Measurements from ENCODE around the gene SEZ6L2.
"Not testable (repeated sequence)": the region's sequence is repeated elsewhere in the genome, so short reads cannot be mapped to it uniquely, and the experiment has no call there.

The SEZ6L2 gene

DNA sequence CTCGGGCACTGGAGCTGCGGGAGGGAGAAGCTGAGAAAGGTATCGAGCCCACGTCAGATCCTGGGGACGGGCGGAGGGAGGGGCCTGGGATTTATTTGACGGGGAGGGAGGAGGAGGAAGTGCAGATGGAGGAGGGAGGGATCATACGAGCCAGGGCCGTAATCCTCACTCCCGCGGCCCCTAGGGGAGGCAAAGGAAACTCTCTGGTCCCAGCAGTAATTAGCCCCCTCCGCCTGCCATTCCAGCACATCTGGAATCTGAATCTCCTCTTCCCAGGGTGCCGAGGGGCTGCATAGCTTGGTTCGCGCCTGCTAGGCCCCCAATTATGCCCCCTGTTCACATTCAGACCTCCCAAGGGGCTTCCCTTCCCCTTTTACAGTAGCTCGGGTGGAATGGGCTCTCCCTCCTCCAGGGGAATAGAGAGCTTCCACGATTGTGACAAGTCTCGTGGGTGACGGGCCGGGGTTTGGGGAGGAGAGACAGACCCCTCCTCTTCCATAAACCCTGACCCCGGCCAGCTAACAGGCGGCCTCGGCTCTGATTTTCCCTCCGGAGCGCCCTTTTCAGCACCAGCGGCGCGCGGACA, at the start of gene SEZ6L2:
Gene SEZ6L2 (minus strand): TSS at position 35 of the 586 bp plus-strand sequence. CDS start 531 bp downstream, outside the sequence.
- FAIRE-seq (no peak), DNase-seq (ENCODE audit: insufficient read length, low spot score) (peak; percentile 92)

DNA sequence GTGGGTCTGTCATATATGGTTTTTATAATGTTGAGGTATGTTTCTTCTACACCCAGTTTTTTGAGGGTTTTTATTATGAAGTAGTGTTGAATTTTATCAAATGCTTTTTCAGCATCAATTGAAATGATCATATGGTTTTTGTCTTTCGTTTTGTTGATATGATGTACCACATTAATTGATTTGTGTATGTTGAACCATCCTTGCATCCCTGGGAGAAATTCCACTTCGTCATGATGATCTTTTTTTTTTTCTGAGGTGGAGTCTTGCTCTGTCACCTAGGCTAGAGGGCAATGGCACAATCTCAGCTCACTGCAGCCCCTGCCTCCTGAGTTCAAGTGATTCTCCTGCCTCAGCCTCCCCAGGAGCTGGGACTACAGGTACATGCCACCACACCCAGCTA, 48.5 kb upstream of the SEZ6L2 start:
- FAIRE-seq = no peak
- no peak for TF ChIP-seq POLR2A (IDR thresholded peaks at IDR 0.05; ENCODE audit: low read depth, low read length)
- no peak for DNase-seq (ENCODE audit: insufficient read length, low spot score)

More for the DNA sequence above, at the start of gene SEZ6L2:
- no peak for TF ChIP-seq POLR2A (IDR thresholded peaks at IDR 0.05; ENCODE audit: low read depth, low read length)

DNA sequence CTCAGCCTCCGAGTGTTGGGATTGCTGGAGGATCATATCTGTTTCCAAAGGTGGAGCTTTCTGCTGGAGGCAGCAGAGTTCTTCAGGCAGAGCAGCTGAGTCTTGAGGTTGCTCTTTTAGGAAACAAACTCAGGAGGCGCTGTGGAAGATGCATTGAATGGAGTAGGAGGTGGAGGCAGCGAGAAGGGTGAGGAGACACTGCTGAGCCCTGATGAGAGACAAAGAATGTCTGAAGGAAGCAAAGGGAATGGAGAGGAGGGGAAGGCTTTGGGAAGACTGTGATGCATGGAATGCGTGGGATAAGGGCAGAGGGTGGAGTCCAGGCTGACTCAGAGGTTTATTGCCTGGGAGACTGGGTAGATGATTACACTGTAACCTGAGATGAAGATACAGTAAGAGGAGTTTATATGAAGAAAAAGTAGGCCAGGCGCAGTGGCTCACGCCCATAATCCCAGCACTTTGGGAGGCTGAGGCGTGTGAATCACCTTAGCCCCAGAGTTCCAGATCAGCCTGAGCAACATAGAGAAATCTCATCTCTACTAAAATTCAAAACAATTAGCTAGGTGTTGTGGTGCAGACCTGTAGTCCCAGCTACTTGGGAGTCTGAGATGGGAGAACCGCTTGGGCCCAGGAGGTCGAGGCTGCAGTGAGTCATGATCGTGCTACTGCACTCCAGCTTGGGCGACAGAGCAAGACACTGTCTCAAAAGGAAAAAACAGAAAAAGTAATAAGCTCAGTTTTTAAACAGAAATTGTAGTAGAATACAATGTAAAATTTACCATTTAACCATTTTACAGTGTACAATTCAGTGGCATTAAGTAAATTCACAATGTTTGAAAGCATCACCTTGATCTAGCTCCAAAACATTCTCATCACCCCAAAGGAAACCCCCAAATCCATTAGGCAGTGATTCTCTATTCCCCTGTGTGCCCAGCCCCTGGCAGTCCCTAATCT, 44.8 kb upstream of the SEZ6L2 start:
- no peak; the same call in 1 of the 2 replicates for TF ChIP-seq POLR2A (IDR thresholded peaks at IDR 0.05; ENCODE audit: low read depth, low read length)
- FAIRE-seq (peak; percentile 97), DNase-seq (ENCODE audit: insufficient read length, low spot score) (peak; percentile 77)

DNA sequence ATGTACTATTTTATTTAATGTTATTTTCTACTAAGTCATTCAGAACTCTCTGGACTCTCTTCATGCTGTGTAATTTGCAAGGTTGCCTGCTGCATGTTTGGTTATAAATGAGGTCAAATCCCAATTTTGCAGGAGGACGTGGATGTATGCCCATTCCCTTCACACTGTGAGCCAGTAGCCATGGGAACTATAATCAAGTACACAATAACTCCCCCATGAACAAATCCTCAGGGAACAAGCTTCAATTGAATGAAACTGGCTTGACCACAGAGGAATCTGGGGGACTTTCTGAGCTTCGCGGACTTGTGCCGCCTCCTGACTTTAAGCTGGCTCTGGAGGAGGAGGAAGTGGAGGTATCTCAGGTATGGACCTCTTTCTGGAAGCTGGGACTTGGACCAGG, 41.3 kb upstream of the SEZ6L2 start:
- no peak for DNase-seq (ENCODE audit: insufficient read length, low spot score)
- TF ChIP-seq POLR2A (IDR thresholded peaks at IDR 0.05; ENCODE audit: low read depth, low read length) = no peak
- no peak for FAIRE-seq

DNA sequence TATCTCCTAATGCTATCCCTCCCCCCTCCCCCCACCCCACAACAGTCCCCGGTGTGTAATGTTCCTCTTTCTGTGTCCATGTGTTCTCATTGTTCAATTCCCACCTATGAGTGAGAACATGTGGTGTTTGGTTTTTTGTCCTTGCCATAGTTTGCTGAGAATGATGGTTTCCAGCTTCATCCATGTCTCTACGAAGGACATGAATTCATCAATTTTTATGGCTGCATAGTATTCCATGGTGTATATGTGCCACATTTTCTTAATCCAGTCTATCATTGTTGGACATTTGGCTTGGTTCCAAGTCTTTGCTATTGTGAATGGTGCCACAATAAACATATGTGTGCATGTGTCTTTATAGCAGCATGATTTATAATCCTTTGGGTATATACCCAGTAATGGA, 32.4 kb upstream of the SEZ6L2 start:
- not testable (repeated sequence) for FAIRE-seq; DNase-seq (ENCODE audit: insufficient read length, low spot score)

DNA sequence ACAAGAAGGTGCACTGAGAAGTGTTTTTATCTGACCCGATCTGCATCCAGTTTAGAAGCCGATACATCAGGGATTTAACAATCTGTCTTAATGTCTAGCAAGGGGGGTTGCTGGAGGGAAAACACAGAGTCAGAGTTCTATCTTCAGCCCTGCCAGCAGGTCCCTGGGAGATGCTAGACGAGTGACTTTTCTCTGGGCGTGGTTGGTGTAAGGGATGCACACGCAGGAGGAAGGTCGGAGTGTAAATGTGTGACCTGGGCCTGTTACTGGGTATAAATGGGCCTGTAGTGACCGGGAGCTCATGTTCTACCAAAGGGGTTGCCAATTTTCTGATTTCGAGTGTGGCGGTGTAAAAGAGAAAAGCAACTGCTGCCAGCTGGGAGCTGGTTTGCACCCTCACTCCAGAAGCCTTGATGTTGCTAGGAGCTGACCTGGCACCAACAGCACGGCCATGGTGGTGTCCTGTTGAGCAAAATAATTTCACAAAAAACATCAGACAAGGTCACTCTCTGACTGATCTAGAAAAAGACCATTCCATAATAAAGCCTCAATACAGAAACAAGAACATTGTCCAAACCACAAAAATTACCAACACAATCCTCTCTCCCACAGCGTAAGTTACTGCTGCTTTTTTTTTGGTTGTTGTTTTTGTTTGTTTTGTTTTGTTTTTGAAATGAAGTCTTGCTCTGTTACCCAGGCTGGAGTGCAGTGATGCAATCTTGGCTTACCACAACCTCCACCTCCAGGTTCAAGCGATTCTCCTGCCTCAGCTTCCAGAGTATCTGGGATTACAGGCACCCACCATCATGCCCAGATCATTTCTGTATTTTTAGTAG, 27.9 kb upstream of the SEZ6L2 start:
- no peak for FAIRE-seq
- TF ChIP-seq POLR2A (IDR thresholded peaks at IDR 0.05; ENCODE audit: low read depth, low read length) = no peak
- no peak for DNase-seq (ENCODE audit: insufficient read length, low spot score)

DNA sequence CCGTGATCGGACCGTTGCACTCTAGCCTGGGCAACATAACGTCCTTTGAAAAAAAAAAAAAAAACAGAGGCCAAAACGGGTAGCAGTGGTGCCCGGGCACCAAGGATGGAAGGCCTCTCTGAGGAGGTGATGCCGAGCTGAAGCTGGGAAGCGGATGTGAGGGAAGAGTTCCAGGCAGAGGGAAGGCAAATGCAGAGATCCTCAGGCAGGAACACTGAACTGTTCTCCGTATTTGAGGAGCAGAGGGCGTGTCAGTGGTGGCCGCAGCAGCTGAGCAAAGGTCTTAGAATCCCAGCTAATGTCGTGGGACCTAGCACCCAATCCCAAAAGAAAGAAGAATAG, 27.3 kb upstream of the SEZ6L2 start:
- no peak for DNase-seq (ENCODE audit: insufficient read length, low spot score)
- no peak for FAIRE-seq
- no peak for TF ChIP-seq POLR2A (IDR thresholded peaks at IDR 0.05; ENCODE audit: low read depth, low read length)

DNA sequence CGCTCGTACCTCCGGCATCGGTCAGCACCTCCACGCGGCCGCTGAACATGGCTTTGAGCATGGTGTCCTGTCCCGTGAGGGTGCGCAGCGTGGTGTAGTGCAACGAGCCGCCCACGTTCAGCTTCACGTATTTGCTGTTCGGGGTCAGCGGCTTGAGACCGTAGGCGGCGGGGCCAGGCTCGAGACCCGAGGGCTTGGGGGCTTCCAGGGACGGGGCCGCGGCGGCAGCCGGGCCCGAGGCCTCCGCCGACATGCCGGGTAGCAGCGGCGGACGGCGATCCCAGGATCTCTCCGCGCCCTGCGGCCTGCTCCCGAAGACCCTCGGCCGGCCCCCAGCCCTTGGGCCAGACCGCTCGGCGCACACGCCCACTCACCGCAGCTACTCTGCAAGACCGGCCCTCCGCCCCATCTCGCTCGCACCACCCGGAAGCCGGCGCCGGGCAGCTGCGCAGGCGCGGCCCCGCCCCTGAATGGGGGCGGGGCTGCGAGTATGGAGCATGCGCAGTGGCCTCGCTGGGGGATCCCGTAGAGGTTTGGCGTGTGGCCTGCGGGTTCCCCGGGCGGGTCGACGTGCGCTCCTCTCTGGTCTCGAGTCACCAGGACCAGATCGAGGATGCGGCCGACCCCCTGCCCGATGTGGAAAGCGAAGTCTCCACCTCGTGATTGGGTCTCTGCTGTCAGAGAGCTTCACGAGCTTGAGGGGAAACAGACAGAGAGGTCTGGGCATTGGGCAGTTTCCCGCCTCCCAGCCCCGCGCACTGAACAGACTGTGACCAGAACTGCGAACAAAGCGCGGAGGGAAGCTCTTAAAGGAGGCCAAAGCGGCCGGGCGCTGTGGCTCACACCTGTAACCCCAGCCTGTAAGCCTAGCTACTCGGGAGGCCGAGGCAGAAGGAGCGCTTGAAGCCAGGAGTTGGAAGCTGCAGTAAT, 26.7 kb upstream of the SEZ6L2 start, which contains the start of gene KCTD13:
Gene KCTD13 (minus strand): TSS at position 446 of the 930 bp plus-strand sequence. CDS start 193 bp downstream, at position 253.
- TF ChIP-seq POLR2A (IDR thresholded peaks at IDR 0.05; ENCODE audit: low read depth, low read length) = peak; percentile 92
- FAIRE-seq (no peak), DNase-seq (ENCODE audit: insufficient read length, low spot score) (peak; percentile 94)

DNA sequence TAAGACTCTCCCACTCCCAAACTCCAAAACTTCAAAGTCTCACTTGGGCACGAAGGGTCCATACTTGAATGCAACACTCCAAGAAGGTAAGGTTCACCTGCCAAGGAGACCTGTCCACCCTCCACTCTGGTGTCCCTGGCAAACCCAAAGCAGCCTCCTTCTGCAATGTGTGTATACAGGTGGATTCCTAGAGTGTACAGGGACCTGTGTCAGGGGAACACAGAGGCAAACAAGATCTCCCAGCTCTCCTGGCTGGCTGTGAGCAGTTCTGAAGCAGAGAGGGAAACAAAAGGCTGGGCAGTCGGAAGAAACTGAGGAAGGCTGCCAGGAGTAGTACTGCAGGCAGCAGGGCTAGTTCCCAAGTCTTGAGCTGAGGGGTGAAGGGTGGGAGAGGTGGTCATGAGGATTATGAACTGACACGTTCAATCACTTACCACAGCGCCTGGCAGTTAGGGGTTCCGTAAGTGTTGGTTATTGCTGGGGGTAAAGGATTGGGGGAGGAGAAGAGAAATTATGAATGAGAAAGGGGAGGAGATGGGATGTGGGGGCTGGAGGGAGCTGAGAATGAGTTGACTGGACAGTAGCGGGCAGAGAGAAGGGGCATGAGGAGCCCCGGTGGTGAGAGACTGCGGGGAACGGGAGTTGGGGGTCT, 25.9 kb upstream of the SEZ6L2 start:
- DNase-seq (ENCODE audit: insufficient read length, low spot score) = no peak
- no peak for TF ChIP-seq POLR2A (IDR thresholded peaks at IDR 0.05; ENCODE audit: low read depth, low read length)
- FAIRE-seq = no peak

DNA sequence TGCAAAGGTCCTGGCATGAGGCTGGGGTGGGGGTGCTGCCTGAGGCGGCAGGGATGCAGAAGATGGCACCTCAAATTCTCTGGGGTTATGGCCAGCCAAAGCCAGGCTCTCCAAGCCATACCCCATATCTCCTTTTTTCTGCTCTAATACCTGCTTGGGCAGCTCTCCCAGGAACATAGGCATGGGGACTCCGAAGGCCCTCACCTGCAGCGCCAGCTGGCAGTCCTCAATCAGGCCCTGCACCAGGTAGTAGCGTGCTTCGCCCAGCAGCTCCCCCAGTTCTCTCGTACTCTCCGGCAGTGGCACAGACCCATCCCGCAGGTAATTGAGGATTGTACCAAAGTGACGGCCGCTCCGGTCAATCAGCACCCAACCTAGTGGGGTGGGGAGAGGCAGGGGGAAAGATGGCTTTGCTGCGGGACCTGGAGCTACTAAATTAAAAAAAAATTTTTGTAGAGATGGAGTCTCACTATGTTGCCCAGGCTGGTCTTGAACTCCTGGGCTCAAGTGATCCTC, 23.7 kb upstream of the SEZ6L2 start:
- TF ChIP-seq POLR2A (IDR thresholded peaks at IDR 0.05; ENCODE audit: low read depth, low read length) = no peak
- no peak for FAIRE-seq
- DNase-seq (ENCODE audit: insufficient read length, low spot score) = no peak

DNA sequence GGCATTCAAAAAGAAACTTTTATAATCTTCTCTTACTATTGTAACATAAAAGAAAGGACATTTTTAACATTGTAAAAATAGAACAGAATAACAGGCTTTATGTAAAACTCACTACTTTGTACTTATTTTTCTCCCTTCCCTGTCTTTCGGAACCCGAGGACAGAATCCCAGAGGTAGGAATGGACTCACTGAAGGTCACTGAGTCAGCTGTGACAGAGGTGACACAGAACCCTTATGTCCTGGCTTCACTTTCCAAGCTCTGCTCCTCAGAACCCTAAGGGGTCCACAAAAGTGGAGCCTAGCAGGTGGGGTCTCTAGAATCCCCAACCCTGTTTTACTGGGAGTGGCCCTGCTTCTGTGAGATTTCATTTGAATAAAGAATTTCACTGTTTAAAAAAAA, 23.0 kb upstream of the SEZ6L2 start:
- no peak for TF ChIP-seq POLR2A (IDR thresholded peaks at IDR 0.05; ENCODE audit: low read depth, low read length)
- DNase-seq (ENCODE audit: insufficient read length, low spot score) = no peak
- no peak for FAIRE-seq

DNA sequence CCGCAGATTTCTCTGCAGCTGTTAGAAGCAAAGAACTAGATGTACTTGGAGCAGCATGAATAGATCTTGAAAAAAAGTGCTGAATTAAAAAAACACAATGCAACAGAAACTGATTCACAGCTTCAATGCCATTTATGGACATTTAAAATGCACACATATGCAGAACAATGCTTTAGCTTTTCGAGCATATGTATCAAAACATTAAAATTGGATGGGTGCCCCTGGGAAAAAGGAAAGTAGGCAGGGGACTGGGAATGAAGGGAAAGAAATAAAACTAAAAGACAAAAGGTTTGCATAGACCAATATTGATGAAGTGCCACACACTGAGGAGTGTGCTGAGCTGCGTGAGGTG, 21.7 kb upstream of the SEZ6L2 start:
- TF ChIP-seq POLR2A (IDR thresholded peaks at IDR 0.05; ENCODE audit: low read depth, low read length) = no peak
- FAIRE-seq (no peak), DNase-seq (ENCODE audit: insufficient read length, low spot score) (no peak)

Data from H54 (cell line).